ENCODE data around the gene ZNF181. TPM values are rescaled to one million over a fixed set of nuclear protein-coding genes. Genes with fewer than 3 reads are reported as not detected.

The ZNF181 gene
- total and polyA plus RNA-seq, 12 donors, result 5.9 to 30.2 (median 16.7) TPM

DNA sequence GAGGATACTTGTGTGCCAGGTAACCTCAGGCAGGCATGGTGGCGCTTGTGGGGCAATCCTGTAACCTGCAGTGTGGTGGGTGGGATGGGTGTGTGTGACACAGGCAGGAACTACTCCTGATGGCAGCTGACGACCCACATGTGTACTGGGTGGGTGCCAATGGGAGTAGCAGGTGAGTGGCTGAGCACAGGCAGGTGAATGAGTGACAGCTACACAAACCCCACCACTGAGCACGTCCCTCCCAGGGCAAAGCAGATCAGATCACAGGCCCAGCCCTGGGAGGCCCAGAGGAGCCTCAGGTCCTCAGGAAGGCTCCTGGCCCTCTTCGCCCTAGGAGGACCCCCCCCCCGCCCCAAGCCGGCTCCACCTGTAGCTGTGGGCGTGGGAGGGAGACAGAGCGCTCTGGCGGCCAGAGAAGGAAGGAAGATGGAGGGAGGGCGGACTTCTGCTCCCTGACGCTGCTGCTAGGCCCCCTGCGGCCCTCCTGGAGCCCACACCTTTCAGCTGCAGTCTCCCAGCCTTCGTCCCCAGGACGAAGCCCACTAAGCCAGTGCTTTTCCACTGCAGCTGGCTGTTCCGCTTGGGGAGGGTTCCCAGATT, 1.3 kb upstream of the ZNF181 start:
- no peaks in the 10 kb centered on the region for H3K27me3 ChIP-seq
- H3K27ac ChIP-seq, result peak overlapping the region in 1 of 5 donors; percentile 97
- intact Hi-C loops (cut with DNase I), result no loop called here
- H3K36me3 ChIP-seq (replicated peaks in 1 of 2), result peaks cover 0 to 3% of the 10 kb centered on the region in 2 donors
- peak in 2 of 7 donors; percentile 20 to 31 for DNase-seq
- peaks cover 8 to 14% of the 10 kb centered on the region in 2 donors for H3K4me1 ChIP-seq (replicated peaks in 1 of 2)
- TF ChIP-seq, protein P1, sequence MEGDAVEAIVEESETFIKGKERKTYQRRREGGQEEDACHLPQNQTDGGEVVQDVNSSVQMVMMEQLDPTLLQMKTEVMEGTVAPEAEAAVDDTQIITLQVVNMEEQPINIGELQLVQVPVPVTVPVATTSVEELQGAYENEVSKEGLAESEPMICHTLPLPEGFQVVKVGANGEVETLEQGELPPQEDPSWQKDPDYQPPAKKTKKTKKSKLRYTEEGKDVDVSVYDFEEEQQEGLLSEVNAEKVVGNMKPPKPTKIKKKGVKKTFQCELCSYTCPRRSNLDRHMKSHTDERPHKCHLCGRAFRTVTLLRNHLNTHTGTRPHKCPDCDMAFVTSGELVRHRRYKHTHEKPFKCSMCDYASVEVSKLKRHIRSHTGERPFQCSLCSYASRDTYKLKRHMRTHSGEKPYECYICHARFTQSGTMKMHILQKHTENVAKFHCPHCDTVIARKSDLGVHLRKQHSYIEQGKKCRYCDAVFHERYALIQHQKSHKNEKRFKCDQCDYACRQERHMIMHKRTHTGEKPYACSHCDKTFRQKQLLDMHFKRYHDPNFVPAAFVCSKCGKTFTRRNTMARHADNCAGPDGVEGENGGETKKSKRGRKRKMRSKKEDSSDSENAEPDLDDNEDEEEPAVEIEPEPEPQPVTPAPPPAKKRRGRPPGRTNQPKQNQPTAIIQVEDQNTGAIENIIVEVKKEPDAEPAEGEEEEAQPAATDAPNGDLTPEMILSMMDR (IDR thresholded peaks at IDR 0.05), result no peak
- no peak for TF ChIP-seq POLR2A (IDR thresholded peaks at IDR 0.05)
- WGBS, 4 donors, result 57 to 65% (median 60%) methylated on average over 6 to 15 of the region's 15 CpGs
- peak overlapping the region in 2 of 4 donors; percentile 67 to 88 for H3K4me3 ChIP-seq
- peaks cover 0 to 15% (median 2%) of the 10 kb centered on the region in 3 donors for H3K9me3 ChIP-seq (replicated peaks in 1 of 3)

DNA sequence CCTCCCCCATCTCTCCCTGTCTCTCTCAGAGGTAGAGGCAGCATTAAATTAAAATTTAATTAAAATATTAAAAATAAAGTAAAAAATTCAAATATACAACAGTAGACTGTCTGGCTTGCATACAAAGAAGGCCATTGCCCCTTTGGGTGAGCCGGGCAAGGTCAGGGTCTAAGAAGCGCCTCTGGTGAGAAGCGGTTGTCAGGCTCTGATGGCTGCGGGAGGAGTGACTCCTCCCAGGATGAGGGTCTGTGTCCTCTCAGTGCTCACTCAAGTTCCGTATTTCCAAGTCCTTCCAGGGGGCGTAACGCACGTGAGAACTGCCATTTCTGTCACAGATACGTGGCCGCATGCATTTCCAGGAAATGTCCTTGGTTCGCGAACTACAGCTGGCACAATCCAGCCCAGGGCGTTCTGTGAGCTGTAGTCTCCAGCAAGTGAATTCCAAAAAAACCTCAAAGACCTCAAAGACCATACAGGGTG, 737 bp upstream of the ZNF181 start:
- TF ChIP-seq, protein P1 (IDR thresholded peaks at IDR 0.05), result no peak
- TF ChIP-seq POLR2A (IDR thresholded peaks at IDR 0.05), result no peak
- H3K36me3 ChIP-seq (replicated peaks in 1 of 2), result peaks cover 0 to 8% of the 10 kb centered on the region in 2 donors
- H3K27ac ChIP-seq, result peak overlapping the region; percentile 89 to 99 (median 97)
- H3K27me3 ChIP-seq, result no peaks in the 10 kb centered on the region
- DNase-seq, result peak in 5 of 7 donors; percentile 63 to 88 (median 72)
- WGBS, 4 donors, result 1 to 3% (median 2%) methylated on average over 12 to 13 of the region's 13 CpGs
- H3K9me3 ChIP-seq (replicated peaks in 1 of 3), result peaks cover 0 to 19% (median 5%) of the 10 kb centered on the region in 3 donors
- H3K4me3 ChIP-seq, result peak overlapping the region in 3 of 4 donors; percentile 53 to 88 (median 67)
- peaks cover 8 to 14% of the 10 kb centered on the region in 2 donors for H3K4me1 ChIP-seq (replicated peaks in 1 of 2)
- intact Hi-C loops (cut with DNase I), result no loop called here

DNA sequence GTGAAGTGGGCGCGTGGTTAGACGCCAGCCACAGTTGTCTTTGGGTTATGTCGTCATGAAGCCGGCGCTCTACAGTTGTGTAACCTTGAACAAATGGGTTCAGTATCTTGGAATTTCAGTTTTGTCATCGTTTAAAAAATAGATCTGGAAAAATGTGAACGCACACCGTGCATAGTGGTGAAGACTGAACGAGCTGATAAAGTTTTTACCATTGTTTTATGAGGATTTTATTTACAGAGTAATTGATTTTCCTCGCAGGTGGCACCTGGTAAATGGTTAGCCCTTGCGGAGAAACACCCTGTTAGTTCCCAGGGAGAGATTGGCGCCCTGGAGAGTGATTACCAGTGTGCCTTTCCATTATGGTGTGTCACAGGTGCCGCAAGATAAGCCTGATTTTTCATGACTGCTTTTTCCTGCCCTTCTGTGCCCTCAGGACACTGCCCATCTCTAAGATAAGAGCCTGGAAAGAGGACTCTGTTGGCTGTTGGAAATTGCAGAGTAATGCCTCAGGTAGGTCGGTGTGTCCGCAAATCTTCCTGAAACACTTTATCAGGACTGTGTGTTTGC, 577 bp downstream of the ZNF181 start:
- peak overlapping the region; percentile 53 to 88 (median 76) for H3K4me3 ChIP-seq
- TF ChIP-seq POLR2A (IDR thresholded peaks at IDR 0.05), result no peak
- TF ChIP-seq, protein P1 (IDR thresholded peaks at IDR 0.05), result no peak
- H3K36me3 ChIP-seq (replicated peaks in 1 of 2), result peaks cover 0 to 18% of the 10 kb centered on the region in 2 donors
- H3K9me3 ChIP-seq (replicated peaks in 1 of 3), result peaks cover under 1 to 22% (median 8%) of the 10 kb centered on the region in 3 donors
- no peak for DNase-seq
- peak overlapping the region; percentile 89 to 99 (median 97) for H3K27ac ChIP-seq
- WGBS, 4 donors, result 16 to 21% (median 20%) methylated on average over 15 to 16 of the region's 16 CpGs
- no peaks in the 10 kb centered on the region for H3K27me3 ChIP-seq
- peaks cover 8 to 14% of the 10 kb centered on the region in 2 donors for H3K4me1 ChIP-seq (replicated peaks in 1 of 2)
- intact Hi-C loops (cut with DNase I), result no loop called here

DNA sequence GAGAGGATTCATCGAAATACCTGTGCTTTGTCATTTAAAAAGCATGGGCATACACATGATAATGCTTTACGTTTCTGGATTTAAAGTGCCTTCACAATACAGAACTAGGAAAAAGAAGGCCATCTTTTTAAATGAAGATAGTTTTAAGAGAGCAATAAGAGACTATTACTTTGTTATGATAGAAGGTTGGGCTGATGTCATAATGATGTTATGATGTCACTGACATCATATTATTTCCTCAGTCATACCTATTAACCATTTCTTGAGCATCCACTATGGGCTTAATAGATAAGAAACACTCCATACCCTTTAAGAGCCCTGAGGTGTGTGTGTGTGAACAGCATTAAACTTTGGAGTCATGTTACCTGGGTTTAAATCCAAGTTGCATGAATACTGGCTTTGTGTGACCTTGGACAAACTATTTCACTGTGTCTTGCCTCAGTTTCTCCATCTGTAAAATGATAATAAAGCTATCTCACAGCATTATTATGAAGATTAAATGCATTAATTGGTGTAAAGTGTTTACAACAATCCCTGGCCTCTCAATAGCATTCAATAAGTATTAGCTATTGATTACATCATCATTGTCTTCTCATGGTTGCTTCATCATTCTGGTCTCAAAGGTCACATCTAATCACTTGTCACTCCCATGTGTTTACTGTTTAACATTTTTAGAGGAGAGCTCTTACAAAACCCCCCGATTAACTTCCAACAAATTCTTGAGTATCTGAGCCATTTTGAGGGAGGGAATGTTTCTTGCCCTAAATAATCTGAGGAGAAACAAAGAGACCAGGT, 11.1 kb downstream of the ZNF181 start:
- H3K4me1 ChIP-seq (replicated peaks in 1 of 2), result no peaks in the 10 kb centered on the region
- H3K36me3 ChIP-seq (replicated peaks in 1 of 2), result peaks cover 0 to 8% of the 10 kb centered on the region in 2 donors
- 90 to 93% (median 91%) methylated on average over 3 of the region's 3 CpGs for WGBS, 4 donors
- intact Hi-C loops (cut with DNase I), result no loop called here
- DNase-seq, result no peak
- no peaks in the 10 kb centered on the region for H3K27me3 ChIP-seq
- peaks cover 0 to 72% (median 29%) of the 10 kb centered on the region in 3 donors for H3K9me3 ChIP-seq (replicated peaks in 1 of 3)
- TF ChIP-seq POLR2A (IDR thresholded peaks at IDR 0.05), result no peak
- TF ChIP-seq, protein P1 (IDR thresholded peaks at IDR 0.05), result no peak
- no peak overlapping the region for H3K4me3 ChIP-seq
- no peak overlapping the region for H3K27ac ChIP-seq
